Omental fat pad (tissue), 4 donors: Measurements from ENCODE around the gene PPP1R18. TPM values are rescaled to one million over a fixed set of nuclear protein-coding genes. Genes with fewer than 3 reads are reported as not detected.

Experiments
- ATAC-seq: fragments of 150-250 bp; one replicate; pipeline ENCODE4 v1.9.1; 2016; ENCODE audit warnings: mild to moderate bottlenecking, moderate library complexity; ENCODE audit not compliant: low FRiP score
- DNase-seq: peaks from one replicate; pipeline ENCODE4 v3.0.0-alpha.2; 2019; ENCODE audit warnings: low spot score
- total RNA-seq, 4 donors: library from RNA; depleted of rRNA; stranded (reverse); fragments of >200 nt; gene quantifications; one replicate each; pipeline ENCODE4 v1.1.0, GENCODE V29; 2016
- TF ChIP-seq, protein P1 (sequence below), 3 donors: fragments of 450-650 bp; IDR thresholded peaks; one replicate each; pipeline ENCODE4 v1.5.1; 2016 to 2017; ENCODE audit warnings: antibody characterized with exemption in 3 of 3, mild to moderate bottlenecking in 3 of 3, moderate library complexity in 2 of 3

The PPP1R18 gene
- total RNA-seq, 4 donors from 2014 or later = 25.5 to 55.7 (median 43.4) TPM

DNA sequence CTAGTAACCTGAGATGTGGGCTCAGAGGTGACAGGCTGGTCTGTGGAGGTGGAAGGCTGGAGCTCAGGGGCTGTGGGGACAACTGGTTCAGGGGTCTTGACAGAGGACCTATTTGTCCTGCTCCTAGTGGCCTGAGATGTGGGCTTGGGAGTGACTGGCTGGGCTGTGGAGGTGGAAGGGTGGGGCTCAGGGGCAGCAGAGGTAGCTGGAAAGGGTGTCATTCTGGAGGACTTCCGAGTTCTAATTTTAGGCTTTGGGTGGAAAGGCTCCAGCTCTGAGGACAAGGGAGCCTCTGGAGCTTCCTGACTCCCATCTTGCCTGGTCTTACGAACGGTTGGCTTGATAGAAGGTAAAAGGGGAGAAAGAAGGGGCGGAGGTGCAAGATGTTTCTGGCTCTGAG lies 19.2 kb upstream of the PPP1R18 start:
- ATAC-seq (no peak), DNase-seq (no peak)
- TF ChIP-seq, protein P1, sequence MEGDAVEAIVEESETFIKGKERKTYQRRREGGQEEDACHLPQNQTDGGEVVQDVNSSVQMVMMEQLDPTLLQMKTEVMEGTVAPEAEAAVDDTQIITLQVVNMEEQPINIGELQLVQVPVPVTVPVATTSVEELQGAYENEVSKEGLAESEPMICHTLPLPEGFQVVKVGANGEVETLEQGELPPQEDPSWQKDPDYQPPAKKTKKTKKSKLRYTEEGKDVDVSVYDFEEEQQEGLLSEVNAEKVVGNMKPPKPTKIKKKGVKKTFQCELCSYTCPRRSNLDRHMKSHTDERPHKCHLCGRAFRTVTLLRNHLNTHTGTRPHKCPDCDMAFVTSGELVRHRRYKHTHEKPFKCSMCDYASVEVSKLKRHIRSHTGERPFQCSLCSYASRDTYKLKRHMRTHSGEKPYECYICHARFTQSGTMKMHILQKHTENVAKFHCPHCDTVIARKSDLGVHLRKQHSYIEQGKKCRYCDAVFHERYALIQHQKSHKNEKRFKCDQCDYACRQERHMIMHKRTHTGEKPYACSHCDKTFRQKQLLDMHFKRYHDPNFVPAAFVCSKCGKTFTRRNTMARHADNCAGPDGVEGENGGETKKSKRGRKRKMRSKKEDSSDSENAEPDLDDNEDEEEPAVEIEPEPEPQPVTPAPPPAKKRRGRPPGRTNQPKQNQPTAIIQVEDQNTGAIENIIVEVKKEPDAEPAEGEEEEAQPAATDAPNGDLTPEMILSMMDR (IDR thresholded peaks at IDR 0.05) = no peak

DNA sequence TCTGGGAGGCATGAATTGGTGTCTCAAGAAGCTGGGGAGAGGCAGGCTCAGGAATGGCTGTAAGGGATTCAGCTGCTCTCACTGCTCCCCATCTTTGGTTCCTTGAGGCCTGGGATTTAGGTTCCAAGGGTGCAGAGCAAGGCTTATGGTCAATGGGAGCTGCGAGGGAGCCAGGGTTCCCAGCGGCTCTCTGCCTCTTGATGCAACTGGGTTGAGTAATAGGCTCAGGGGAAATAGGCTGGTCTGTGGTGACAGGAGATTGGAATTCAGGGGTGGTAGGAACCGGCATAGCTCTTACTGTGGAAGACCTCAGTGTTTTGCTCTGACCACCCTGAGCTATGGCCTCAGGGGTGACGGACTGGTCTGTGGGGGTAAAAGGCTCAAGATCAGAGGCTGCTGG lies 17.4 kb upstream of the PPP1R18 start:
- TF ChIP-seq, protein P1 (IDR thresholded peaks at IDR 0.05) = no peak
- no peak for DNase-seq
- no peak for ATAC-seq

DNA sequence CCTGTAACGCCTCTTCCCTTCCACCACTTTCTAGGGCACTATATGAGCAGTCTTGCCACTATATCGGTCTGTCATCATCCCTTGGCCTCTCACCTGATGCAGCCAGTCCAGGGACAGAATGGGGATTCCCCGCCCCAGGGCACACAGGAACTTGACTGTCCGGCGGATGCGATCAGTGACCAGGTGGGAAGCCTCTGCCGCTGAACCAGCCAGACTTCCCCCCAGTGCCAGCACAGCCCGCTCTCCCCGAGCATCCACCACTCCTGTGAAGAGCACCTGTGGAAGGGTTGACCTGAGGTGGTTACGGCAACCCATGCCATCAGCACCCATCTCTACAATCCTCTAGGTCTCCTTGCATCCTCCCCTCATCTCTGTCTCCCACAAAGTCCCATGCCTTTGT lies 16.6 kb upstream of the PPP1R18 start:
- ATAC-seq (no peak), DNase-seq (no peak)
- TF ChIP-seq, protein P1 (IDR thresholded peaks at IDR 0.05) = no peak

DNA sequence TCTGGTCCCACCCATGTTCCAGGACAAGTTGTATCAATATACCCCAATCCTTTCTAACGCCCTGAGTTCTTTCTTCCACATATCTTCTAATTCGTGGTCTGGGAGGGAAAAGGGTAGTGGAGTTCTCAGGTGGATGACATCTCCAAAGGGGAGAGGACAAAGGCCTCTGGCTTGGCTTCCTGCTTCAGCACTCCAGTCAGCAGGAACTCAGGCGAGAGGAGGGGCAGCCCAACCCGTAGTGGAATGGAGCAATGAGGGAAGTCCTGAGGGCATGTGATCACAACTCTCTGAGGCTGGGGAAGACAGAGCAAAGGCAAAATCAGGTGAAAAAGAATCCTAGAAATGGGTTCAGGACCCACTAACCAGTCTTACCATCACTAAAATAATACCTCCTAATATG lies 13.9 kb upstream of the PPP1R18 start:
- ATAC-seq (no peak), DNase-seq (no peak)

DNA sequence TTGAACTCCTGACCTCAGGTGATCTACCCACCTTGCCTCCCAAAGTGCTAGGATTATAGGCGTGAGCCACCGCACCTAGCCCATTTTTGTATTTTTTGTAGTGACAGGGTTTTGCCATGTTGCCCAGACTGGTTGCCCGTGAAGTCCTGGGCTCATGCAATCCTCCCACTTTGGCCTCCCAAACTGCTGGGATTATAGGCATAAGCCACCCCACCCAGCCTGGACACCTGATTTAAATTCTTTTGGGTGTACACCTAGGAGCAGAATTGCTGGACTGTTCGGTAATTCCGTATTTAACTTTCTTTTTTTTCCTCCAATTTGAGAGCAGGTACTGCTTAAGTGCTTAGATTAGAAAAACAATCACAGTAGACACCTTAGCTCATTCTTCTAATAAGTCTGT lies 10.0 kb upstream of the PPP1R18 start:
- no peak for ATAC-seq
- no peak for DNase-seq
- TF ChIP-seq, protein P1 (IDR thresholded peaks at IDR 0.05) = no peak

More for the DNA sequence above, 13.9 kb upstream of the PPP1R18 start:
- TF ChIP-seq, protein P1 (IDR thresholded peaks at IDR 0.05) = no peak

DNA sequence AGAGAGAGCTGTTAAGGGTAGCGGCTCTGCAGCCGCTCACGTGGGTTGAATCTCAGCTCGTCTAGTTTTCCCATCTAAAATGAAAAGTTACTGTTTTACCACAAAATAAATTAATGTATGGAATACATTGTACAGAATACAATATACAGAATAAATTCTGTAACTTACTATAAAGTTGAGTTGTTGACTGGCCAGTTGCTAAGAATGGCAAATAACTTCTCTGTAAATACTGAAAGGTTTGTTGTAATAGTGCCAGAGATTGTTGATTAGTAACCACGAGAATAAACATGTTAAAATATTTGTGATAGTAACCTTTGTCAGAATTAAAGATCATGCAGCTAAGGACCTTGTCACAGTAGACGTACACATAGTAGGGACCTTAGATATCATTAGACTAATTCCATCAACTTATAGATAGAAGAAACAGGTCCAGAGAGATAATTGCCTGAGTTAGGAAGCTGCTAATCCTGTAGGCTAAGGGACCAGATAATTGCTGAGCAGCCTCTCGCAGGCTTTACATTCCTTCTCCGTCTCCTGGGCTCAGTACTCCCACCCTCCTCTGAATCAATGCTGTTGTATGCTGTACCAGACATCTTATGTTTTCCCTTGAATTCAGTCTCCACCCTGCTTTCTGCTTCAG lies 4.9 kb upstream of the PPP1R18 start:
- DNase-seq (no peak), ATAC-seq (no peak)
- TF ChIP-seq, protein P1 (IDR thresholded peaks at IDR 0.05) = no peak
